Muscle of leg (tissue), 11 donors: ENCODE measurements around the gene AHCYL1. TPM values are rescaled to one million over a fixed set of nuclear protein-coding genes. Genes with fewer than 3 reads are reported as not detected.

ENCODE experiments used
- DNase-seq: peaks from one replicate; pipeline ENCODE4 v3.0.0; 2013
- H3K27ac ChIP-seq: one replicate; pipeline ENCODE4 v1.5.1; 2013; ENCODE audit warnings: mild to moderate bottlenecking, low read length, control low read depth
- H3K27me3 ChIP-seq: one replicate; pipeline ENCODE4 v1.6.1; 2013; ENCODE audit warnings: low read length; ENCODE audit not compliant: control insufficient read depth, insufficient read depth
- H3K36me3 ChIP-seq: one replicate; pipeline ENCODE4 v1.6.1; 2013; ENCODE audit warnings: low read length; ENCODE audit not compliant: control insufficient read depth, insufficient read depth
- H3K4me1 ChIP-seq: one replicate; pipeline ENCODE4 v1.6.1; 2013; ENCODE audit warnings: low read length; ENCODE audit not compliant: control insufficient read depth, insufficient read depth
- H3K4me3 ChIP-seq: one replicate; pipeline ENCODE4 v1.5.1; 2013; ENCODE audit warnings: low read length, control low read depth
- H3K9me3 ChIP-seq: replicated peaks from 2 replicates; pipeline ENCODE4 v1.6.1; 2013; ENCODE audit warnings: low read depth, low read length; ENCODE audit not compliant: control insufficient read depth
- WGBS: methylation state at CpG from one replicate; pipeline ENCODE4 v1.1.5; 2013; ENCODE audit warnings: missing lambda C conversion rate; ENCODE audit not compliant: insufficient coverage; 5-methylcytosine and 5-hydroxymethylcytosine counted together
- polyA plus RNA-seq, 8 donors: library from polyadenylated mRNA; unstranded; fragments of 120-200 nt; gene quantifications; one replicate each; pipeline versions ENCODE4 v1.2.1 to v1.2.3, GENCODE V29; 2013; ENCODE audit warnings: inconsistent platforms in 1 of 8, low replicate concordance in 1 of 8; ENCODE audit not compliant: insufficient read length in 8 of 8, insufficient read depth in 1 of 8
- total RNA-seq: library from RNA; stranded (reverse); fragments of 120-200 nt; gene quantifications from one replicate; pipeline ENCODE4 v1.2.4, GENCODE V29; 2013

Gene AHCYL1
- total and polyA plus RNA-seq, 9 donors = 20.6 to 50.9 (median 40.4) TPM

- no peak for DNase-seq
- 39% methylated on average over 4 of the region's 7 CpGs for WGBS
- peaks cover 77% of the 10 kb centered on the region for H3K36me3 ChIP-seq
- no peaks in the 10 kb centered on the region for H3K9me3 ChIP-seq
- peaks cover 6% of the 10 kb centered on the region for H3K4me1 ChIP-seq
- H3K27me3 ChIP-seq = no peaks in the 10 kb centered on the region
- no peak overlapping the region for H3K4me3 ChIP-seq
- H3K27ac ChIP-seq = no peak overlapping the region
These were observed 73.5 kb downstream of the AHCYL1 start for GRCh38 chr1:110057963-110058518.

- DNase-seq = no peak
- WGBS = no CpG with 5 or more reads among the region's 1 CpG
- H3K4me3 ChIP-seq = no peak overlapping the region
These were observed 74.0 kb downstream of the AHCYL1 start for GRCh38 chr1:110058591-110058990.

GRCh38 chr1:110059133-110059863 is 74.7 kb downstream of the AHCYL1 start:
- Histone ChIP-seq H3K27me3 (peaks cover 4% of the 10 kb centered on the region), H3K27ac (no peak overlapping the region), H3K9me3 (no peaks in the 10 kb centered on the region), H3K36me3 (peaks cover 67% of the 10 kb centered on the region), H3K4me3 (no peak overlapping the region), H3K4me1 (peaks cover 9% of the 10 kb centered on the region)
- no peak for DNase-seq
- WGBS = 54% methylated on average over 5 of the region's 6 CpGs

More at GRCh38 chr1:110058591-110058990, 74.0 kb downstream of the AHCYL1 start:
- Histone ChIP-seq H3K27ac (no peak overlapping the region), H3K36me3 (peaks cover 72% of the 10 kb centered on the region), H3K9me3 (no peaks in the 10 kb centered on the region), H3K27me3 (no peaks in the 10 kb centered on the region), H3K4me1 (peaks cover 9% of the 10 kb centered on the region)

GRCh38 chr1:110060034-110060661 is 75.6 kb downstream of the AHCYL1 start:
- WGBS = 69% methylated on average over 2 of the region's 9 CpGs
- no peak for DNase-seq
- Histone ChIP-seq H3K9me3 (no peaks in the 10 kb centered on the region), H3K4me3 (no peak overlapping the region), H3K27me3 (peaks cover 8% of the 10 kb centered on the region), H3K36me3 (peaks cover 58% of the 10 kb centered on the region), H3K4me1 (peaks cover 9% of the 10 kb centered on the region), H3K27ac (no peak overlapping the region)

DNA sequence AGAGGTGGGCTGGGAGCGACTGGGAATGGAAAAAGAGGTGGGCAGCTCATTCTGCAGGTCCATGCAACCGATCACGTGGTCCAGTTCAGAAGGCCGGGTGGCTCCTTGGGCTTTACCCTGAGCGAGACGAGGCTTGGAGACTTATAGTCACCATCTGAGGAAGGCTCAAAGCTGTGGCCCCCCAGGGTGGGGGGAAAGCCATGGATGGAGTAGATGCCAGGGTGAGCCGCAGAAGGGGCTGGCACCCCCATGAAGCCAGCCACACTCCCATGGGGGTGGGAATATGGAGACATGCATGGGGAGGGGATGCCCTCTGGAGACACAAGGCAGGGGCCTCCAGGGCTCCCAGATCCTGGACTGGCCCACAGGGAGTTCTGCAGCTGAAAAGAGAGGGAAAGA is 76.1 kb downstream of the AHCYL1 start:
- DNase-seq = no peak
- peaks cover 53% of the 10 kb centered on the region for H3K36me3 ChIP-seq

DNA sequence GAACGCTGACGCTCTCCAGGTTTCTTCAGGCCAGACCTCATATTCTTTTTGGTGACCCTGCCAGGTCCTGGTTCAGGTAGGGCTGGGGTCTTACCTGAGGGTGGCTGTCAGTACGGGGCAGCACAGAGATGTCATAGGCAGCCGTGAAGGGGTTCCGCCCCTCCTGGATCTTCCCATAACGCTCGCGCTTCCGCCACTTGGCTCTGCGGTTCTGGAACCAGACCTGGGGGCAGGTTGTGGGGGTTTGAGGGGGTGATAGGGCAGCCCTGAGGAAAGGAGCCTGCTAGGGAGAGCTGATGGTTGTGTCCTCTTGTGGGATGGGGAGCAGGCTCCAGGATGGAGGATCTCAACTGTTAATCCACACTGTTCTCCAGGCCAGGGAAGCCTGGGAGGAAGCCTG is 76.8 kb downstream of the AHCYL1 start:
- Histone ChIP-seq H3K36me3 (peaks cover 46% of the 10 kb centered on the region), H3K4me1 (peaks cover 9% of the 10 kb centered on the region), H3K27ac (no peak overlapping the region), H3K4me3 (no peak overlapping the region), H3K27me3 (peaks cover 17% of the 10 kb centered on the region), H3K9me3 (no peaks in the 10 kb centered on the region)
- WGBS = 95% methylated on average over 6 of the region's 10 CpGs
- DNase-seq = no peak

More for the DNA sequence above, 76.1 kb downstream of the AHCYL1 start:
- H3K27me3 ChIP-seq = peaks cover 13% of the 10 kb centered on the region
- WGBS = 97% methylated on average over 6 of the region's 7 CpGs
- no peak overlapping the region for H3K4me3 ChIP-seq
- H3K27ac ChIP-seq = no peak overlapping the region
- H3K9me3 ChIP-seq = no peaks in the 10 kb centered on the region
- peaks cover 9% of the 10 kb centered on the region for H3K4me1 ChIP-seq

GRCh38 chr1:110062612-110063011 is 78.0 kb downstream of the AHCYL1 start:
- H3K27me3 ChIP-seq = peaks cover 29% of the 10 kb centered on the region
- H3K36me3 ChIP-seq = peaks cover 35% of the 10 kb centered on the region
- DNase-seq = no peak
- H3K4me1 ChIP-seq = peaks cover 10% of the 10 kb centered on the region
- no peaks in the 10 kb centered on the region for H3K9me3 ChIP-seq
- H3K27ac ChIP-seq = no peak overlapping the region
- no CpG with 5 or more reads among the region's 2 CpGs for WGBS
- no peak overlapping the region for H3K4me3 ChIP-seq

- Histone ChIP-seq H3K27ac (no peak overlapping the region), H3K27me3 (peaks cover 41% of the 10 kb centered on the region), H3K4me1 (peaks cover 19% of the 10 kb centered on the region), H3K36me3 (peaks cover 26% of the 10 kb centered on the region), H3K9me3 (no peaks in the 10 kb centered on the region), H3K4me3 (no peak overlapping the region)
- DNase-seq = no peak
- no CpG with 5 or more reads among the region's 4 CpGs for WGBS
These were observed 79.2 kb downstream of the AHCYL1 start for GRCh38 chr1:110063781-110064180.

- peaks cover 25% of the 10 kb centered on the region for H3K4me1 ChIP-seq
- H3K27ac ChIP-seq = no peak overlapping the region
- DNase-seq = no peak
- H3K27me3 ChIP-seq = peaks cover 50% of the 10 kb centered on the region
- WGBS = 73% methylated on average over 14 of the region's 18 CpGs
- H3K36me3 ChIP-seq = peaks cover 22% of the 10 kb centered on the region
- H3K9me3 ChIP-seq = no peaks in the 10 kb centered on the region
- no peak overlapping the region for H3K4me3 ChIP-seq
These were observed 80.2 kb downstream of the AHCYL1 start for GRCh38 chr1:110064576-110065337.

DNA sequence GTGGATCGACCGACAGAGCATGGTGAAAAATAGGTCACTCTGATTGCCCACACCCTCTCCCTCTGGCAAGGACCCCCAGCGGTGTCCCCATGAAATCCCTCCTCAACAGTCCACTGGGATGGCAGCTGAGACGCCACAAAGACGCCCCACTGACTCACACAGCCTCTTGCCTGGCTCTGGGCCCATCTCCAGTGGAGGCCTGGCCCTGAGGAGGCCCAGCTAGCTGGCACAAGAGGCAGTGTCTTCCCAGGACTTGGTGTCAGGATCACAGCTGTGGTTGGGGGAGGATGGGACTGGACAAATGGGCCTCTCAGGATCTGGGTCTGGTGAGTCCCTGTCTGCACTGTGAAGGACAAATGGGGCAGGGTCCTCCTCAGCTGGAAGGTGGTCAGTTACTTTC is 81.3 kb downstream of the AHCYL1 start:
- peaks cover 58% of the 10 kb centered on the region for H3K27me3 ChIP-seq
- peaks cover 15% of the 10 kb centered on the region for H3K36me3 ChIP-seq
- no peak overlapping the region for H3K27ac ChIP-seq
- H3K4me1 ChIP-seq = peaks cover 28% of the 10 kb centered on the region
- no peak overlapping the region for H3K4me3 ChIP-seq
- no peak for DNase-seq
- 76% methylated on average over 4 of the region's 5 CpGs for WGBS
- H3K9me3 ChIP-seq = no peaks in the 10 kb centered on the region
